Nephron progenitor cell (in vitro differentiated cells): ENCODE data around the gene B4GAT1.

ENCODE experiments used
- DNase-seq: peaks from one replicate; pipeline ENCODE4 v3.0.0; 2021
- H3K27ac Mint-ChIP-seq: 2 replicates; pipeline ENCODE4 v1.8.0; 2021; ENCODE audit warnings: mild to moderate bottlenecking, moderate library complexity, mixed read lengths
- H3K27me3 Mint-ChIP-seq: 2 replicates; pipeline ENCODE4 v1.8.0; 2021; ENCODE audit warnings: mild to moderate bottlenecking, low read depth, mixed read lengths; ENCODE audit not compliant: poor library complexity
- H3K36me3 Mint-ChIP-seq: 2 replicates; pipeline ENCODE4 v1.8.0; 2021; ENCODE audit warnings: low read depth, mixed read lengths
- H3K4me1 Mint-ChIP-seq: 2 replicates; pipeline ENCODE4 v1.8.0; 2021; ENCODE audit warnings: mixed read lengths
- H3K4me3 Mint-ChIP-seq: 2 replicates; pipeline ENCODE4 v1.8.0; 2021; ENCODE audit warnings: mild to moderate bottlenecking, moderate library complexity, mixed read lengths
- H3K9me3 Mint-ChIP-seq: 2 replicates; pipeline ENCODE4 v1.8.0; 2021; ENCODE audit warnings: mild to moderate bottlenecking, moderate library complexity, mixed read lengths
- TF ChIP-seq, protein P1 (sequence below): fragments of 200-600 bp; sonication (generic); IDR thresholded peaks from 2 replicates; pipeline ENCODE4 v1.5.0; 2021; ENCODE audit warnings: antibody characterized with exemption

B4GAT1 gene

DNA sequence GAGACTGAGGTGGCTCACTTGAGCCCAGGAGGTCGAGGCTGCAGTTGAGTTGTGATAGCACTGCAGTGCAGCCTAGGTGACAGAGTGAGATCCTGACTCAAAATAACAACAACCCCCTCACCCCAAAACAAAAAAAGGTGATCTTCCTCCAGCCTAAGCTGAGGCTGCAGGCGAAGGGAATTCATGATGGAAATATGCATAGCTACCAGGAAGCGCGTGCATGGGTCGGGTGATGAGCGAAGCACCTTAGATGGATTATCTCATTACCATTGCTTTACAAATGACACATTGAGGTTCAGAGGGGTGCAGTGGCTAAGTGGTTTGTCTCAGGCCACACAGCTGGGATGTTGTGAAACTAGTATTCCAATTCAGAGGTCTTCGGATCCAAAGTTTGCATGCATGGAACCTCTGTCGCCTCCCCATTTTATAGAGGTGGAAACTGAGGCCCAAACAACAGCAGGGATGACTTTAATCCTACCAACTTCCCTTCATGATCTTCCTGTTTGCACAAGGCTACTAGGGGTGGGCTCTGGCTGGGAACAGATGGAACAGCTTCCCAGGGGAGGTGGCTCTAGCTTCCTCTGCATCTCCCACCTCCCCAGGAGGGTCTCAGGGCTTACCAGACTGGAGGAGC is 19.5 kb upstream of the B4GAT1 start:
- Mint-ChIP-seq H3K36me3 (peaks cover 29% of the 10 kb centered on the region), H3K27ac (peak overlapping the region; percentile 42), H3K9me3 (no peaks in the 10 kb centered on the region), H3K27me3 (no peaks in the 10 kb centered on the region), H3K4me1 (peaks cover 31% of the 10 kb centered on the region), H3K4me3 (no peak overlapping the region)
- TF ChIP-seq, protein P1, sequence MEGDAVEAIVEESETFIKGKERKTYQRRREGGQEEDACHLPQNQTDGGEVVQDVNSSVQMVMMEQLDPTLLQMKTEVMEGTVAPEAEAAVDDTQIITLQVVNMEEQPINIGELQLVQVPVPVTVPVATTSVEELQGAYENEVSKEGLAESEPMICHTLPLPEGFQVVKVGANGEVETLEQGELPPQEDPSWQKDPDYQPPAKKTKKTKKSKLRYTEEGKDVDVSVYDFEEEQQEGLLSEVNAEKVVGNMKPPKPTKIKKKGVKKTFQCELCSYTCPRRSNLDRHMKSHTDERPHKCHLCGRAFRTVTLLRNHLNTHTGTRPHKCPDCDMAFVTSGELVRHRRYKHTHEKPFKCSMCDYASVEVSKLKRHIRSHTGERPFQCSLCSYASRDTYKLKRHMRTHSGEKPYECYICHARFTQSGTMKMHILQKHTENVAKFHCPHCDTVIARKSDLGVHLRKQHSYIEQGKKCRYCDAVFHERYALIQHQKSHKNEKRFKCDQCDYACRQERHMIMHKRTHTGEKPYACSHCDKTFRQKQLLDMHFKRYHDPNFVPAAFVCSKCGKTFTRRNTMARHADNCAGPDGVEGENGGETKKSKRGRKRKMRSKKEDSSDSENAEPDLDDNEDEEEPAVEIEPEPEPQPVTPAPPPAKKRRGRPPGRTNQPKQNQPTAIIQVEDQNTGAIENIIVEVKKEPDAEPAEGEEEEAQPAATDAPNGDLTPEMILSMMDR: no peak
- no peak for DNase-seq

DNA sequence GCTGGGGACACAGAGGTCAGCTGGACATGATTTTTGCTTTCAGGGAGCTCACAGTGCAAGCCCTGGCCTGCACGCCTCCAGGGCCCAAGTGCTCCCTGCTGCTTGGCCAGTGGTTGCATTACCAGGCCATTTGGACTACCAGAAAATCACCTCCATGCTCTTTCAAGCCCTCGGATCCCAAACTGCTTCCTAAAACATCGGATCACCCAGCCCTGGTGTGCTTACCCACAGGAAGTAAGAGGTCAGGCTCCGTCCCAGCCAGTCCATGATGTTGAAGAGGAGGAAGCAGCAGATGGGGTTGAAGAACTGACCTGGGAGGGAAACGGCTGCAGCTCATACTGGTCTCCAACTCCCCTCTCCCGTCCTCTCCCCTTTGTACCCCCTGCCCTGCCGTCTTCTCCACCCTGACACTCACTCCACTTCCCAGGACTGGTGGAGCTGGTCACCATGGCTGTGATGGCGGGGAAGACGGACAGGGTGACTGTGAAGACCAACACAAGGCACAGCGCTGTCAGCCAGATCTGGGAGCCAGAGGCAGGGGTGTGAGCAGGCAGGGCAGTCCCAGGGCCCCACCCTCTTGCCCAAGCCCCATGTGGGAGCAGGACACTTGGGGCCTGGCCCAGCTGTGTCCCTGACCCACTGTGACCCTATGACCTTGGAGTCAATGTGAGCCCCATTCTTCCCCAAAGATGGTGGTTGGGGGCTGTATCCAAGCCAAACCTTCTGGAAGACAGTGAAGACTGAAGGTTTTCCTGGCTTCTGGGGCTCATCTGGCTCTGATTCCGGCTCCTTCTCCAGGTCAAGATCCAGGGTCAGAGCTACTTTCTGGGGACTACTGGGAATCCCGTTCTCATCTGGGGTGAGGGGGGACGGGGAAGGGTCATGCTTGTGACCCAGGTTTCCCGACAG is 18.5 kb upstream of the B4GAT1 start:
- no peak for DNase-seq
- TF ChIP-seq, protein P1: no peak
- Mint-ChIP-seq H3K27ac (peak overlapping the region; percentile 93), H3K4me1 (peaks cover 30% of the 10 kb centered on the region), H3K4me3 (no peak overlapping the region), H3K36me3 (peaks cover 29% of the 10 kb centered on the region), H3K9me3 (no peaks in the 10 kb centered on the region), H3K27me3 (no peaks in the 10 kb centered on the region)

DNA sequence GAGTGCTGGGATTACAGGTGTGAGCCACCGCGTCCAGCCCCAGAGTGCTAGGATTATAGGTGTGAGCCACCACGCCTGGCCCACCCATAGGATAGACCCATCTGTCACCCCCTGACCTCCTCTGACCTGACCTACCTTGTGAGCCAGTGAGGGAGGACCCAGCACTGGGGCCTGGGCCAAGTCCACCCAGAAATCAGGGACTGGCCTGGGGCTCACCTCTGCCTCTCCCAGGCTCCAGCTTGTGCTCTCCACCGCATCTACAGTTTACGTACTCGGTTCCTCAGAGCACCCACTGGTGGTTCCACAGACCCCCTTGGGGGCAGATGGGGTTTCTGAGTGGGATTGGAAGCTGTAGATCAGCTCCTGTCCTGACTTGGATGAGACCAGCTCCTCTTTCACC is 17.7 kb upstream of the B4GAT1 start:
- Mint-ChIP-seq H3K4me1 (peaks cover 22% of the 10 kb centered on the region), H3K27me3 (no peaks in the 10 kb centered on the region), H3K4me3 (no peak overlapping the region), H3K27ac (peak overlapping the region; percentile 93), H3K9me3 (no peaks in the 10 kb centered on the region), H3K36me3 (peaks cover 28% of the 10 kb centered on the region)
- no peak for DNase-seq
- TF ChIP-seq, protein P1: no peak

DNA sequence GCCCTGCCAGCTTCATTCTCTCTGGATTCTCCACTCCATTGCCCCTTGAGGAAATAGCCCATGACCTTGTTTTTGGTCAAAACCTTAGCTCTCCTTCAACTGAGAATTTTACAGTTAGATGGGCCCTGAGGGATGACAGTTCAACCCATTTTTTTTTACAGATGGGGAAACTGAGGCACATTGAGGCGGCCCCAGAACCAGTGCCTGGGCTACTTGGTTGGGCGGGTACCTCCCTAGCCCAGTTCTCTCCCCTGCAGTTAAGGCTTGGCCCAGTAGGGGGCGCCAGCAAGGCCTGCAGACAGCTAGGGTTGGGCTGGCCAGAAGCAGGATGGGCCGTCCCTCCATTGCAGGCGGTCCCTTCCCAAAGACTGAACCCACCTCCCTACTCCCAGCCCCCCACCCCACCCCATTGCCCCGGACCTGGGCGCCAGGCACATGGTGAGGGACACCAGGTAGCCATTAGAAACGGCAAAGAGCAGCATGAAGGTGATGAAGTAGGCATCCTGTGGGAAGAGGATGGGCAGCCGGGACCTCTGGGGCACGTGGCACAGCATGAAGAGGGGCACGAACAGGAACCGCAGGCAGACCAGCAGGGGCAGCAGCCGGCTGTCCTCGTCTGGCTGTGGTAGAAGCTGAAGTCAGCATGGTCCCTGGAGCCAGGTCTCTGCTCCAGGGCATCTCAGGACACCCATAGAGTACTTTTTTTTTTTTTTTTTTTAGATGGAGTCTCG is 16.5 kb upstream of the B4GAT1 start:
- Mint-ChIP-seq H3K9me3 (no peaks in the 10 kb centered on the region), H3K27me3 (no peaks in the 10 kb centered on the region), H3K4me1 (peaks cover 19% of the 10 kb centered on the region), H3K27ac (peak overlapping the region; percentile 59), H3K4me3 (no peak overlapping the region), H3K36me3 (peaks cover 23% of the 10 kb centered on the region)
- TF ChIP-seq, protein P1: peak; percentile 74
- peak; percentile 74 for DNase-seq

DNA sequence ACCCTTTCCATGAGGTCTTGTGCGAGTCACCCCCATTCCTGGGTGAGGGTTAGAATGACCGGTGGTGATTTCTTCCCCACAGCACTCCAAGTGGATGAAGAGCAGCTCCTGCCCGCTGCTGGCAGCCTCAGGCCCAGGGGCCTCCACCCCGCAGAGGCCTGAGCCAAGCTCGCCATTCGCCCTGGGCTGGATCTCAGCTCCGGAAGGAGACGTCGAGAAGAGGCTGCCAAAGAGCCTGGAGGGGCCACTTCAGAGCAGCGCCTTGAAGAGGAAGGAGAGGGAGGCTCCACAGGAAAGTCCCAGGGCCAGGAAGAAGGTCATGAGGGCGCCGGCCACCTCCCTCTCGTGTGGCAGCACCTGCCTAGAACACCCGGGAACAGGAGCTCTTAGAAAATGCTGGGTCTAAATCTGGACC is 15.8 kb upstream of the B4GAT1 start:
- Mint-ChIP-seq H3K4me1 (peaks cover 11% of the 10 kb centered on the region), H3K27ac (no peak overlapping the region), H3K36me3 (peaks cover 21% of the 10 kb centered on the region), H3K27me3 (no peaks in the 10 kb centered on the region), H3K4me3 (no peak overlapping the region), H3K9me3 (no peaks in the 10 kb centered on the region)
- TF ChIP-seq, protein P1: no peak
- no peak for DNase-seq
